ENCODE results near the gene SAMD4A.
A peak's percentile ranks its signal among the peaks of the same experiment; 100 is the strongest.

The SAMD4A gene

GRCh38 chr14:54719406-54719805 lies 152.5 kb downstream of the SAMD4A start:
- Histone ChIP-seq H3K79me2 (ENCODE audit: insufficient read depth, low read length) (no peaks in the 10 kb centered on the region), H3K4me3 (ENCODE audit: low read depth, low read length, poor library complexity, severe bottlenecking) (no peak overlapping the region), H3K27me3 (ENCODE audit: insufficient read depth, low read length) (no peaks in the 10 kb centered on the region), H3K27ac (ENCODE audit: low read depth, low read length, poor library complexity, severe bottlenecking) (no peak overlapping the region), H4K20me1 (ENCODE audit: insufficient read depth, low read length) (no peaks in the 10 kb centered on the region), H3K9me3 (ENCODE audit: low read length) (no peaks in the 10 kb centered on the region), H3F3A (ENCODE audit: insufficient read depth, low read length) (no peaks in the 10 kb centered on the region), H3K4me1 (ENCODE audit: insufficient read depth, low read length, severe bottlenecking) (no peaks in the 10 kb centered on the region), H3K9ac (ENCODE audit: low read length) (no peak overlapping the region), H3K4me2 (ENCODE audit: low read length) (no peak overlapping the region), H3K36me3 (ENCODE audit: insufficient read depth, low read length) (no peaks in the 10 kb centered on the region), H2AFZ (ENCODE audit: low read length) (no peak overlapping the region), H3K9me2 (ENCODE audit: low read depth, low read length) (no peaks in the 10 kb centered on the region)
- TF ChIP-seq EZH2 (IDR thresholded peaks at IDR 0.05; ENCODE audit: borderline replicate concordance, low read length), result no peak
- TF ChIP-seq CTCF (IDR thresholded peaks at IDR 0.05; ENCODE audit: low read length), result no peak

GRCh38 chr14:54722791-54723432 lies 156.0 kb downstream of the SAMD4A start:
- Histone ChIP-seq H3K36me3 (ENCODE audit: insufficient read depth, low read length) (no peaks in the 10 kb centered on the region), H3K9ac (ENCODE audit: low read length) (no peak overlapping the region), H3K4me1 (ENCODE audit: insufficient read depth, low read length, severe bottlenecking) (no peaks in the 10 kb centered on the region), H3K4me2 (ENCODE audit: low read length) (no peak overlapping the region), H3K79me2 (ENCODE audit: insufficient read depth, low read length) (no peaks in the 10 kb centered on the region), H3F3A (ENCODE audit: insufficient read depth, low read length) (no peaks in the 10 kb centered on the region), H3K4me3 (ENCODE audit: low read depth, low read length, poor library complexity, severe bottlenecking) (no peak overlapping the region), H3K9me2 (ENCODE audit: low read depth, low read length) (no peaks in the 10 kb centered on the region), H3K27me3 (ENCODE audit: insufficient read depth, low read length) (no peaks in the 10 kb centered on the region), H4K20me1 (ENCODE audit: insufficient read depth, low read length) (no peaks in the 10 kb centered on the region), H3K9me3 (ENCODE audit: low read length) (no peaks in the 10 kb centered on the region), H3K27ac (ENCODE audit: low read depth, low read length, poor library complexity, severe bottlenecking) (no peak overlapping the region), H2AFZ (ENCODE audit: low read length) (no peak overlapping the region)
- TF ChIP-seq EZH2 (IDR thresholded peaks at IDR 0.05; ENCODE audit: borderline replicate concordance, low read length), result no peak
- peak; percentile 41 for TF ChIP-seq CTCF (IDR thresholded peaks at IDR 0.05; ENCODE audit: low read length)

DNA sequence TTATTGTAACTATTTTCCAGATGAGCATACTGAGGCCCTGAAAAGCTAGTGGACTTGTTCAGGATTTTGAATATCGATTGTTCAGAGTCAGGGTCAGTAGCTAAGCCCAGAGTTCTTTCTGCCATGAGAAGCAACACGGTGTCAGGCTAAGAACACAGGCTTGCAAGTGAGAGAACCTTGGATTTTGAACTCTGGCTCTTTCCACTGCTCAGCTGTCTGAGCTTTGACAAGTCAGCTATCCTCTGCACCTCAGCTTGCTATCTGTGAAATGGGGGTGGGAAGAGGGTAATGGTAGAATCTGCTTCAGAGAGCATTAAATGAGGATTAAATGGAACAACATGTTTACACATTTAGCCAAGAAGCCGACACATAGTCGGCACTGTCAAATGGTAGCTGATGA lies 157.2 kb downstream of the SAMD4A start:
- Histone ChIP-seq H4K20me1 (ENCODE audit: insufficient read depth, low read length) (no peaks in the 10 kb centered on the region), H3K4me3 (ENCODE audit: low read depth, low read length, poor library complexity, severe bottlenecking) (no peak overlapping the region), H3K9me3 (ENCODE audit: low read length) (no peaks in the 10 kb centered on the region), H3K9me2 (ENCODE audit: low read depth, low read length) (no peaks in the 10 kb centered on the region), H3F3A (ENCODE audit: insufficient read depth, low read length) (no peaks in the 10 kb centered on the region), H3K4me2 (ENCODE audit: low read length) (no peak overlapping the region), H3K79me2 (ENCODE audit: insufficient read depth, low read length) (no peaks in the 10 kb centered on the region), H2AFZ (ENCODE audit: low read length) (no peak overlapping the region), H3K4me1 (ENCODE audit: insufficient read depth, low read length, severe bottlenecking) (no peaks in the 10 kb centered on the region), H3K27me3 (ENCODE audit: insufficient read depth, low read length) (no peaks in the 10 kb centered on the region), H3K27ac (ENCODE audit: low read depth, low read length, poor library complexity, severe bottlenecking) (no peak overlapping the region), H3K36me3 (ENCODE audit: insufficient read depth, low read length) (no peaks in the 10 kb centered on the region), H3K9ac (ENCODE audit: low read length) (no peak overlapping the region)
- TF ChIP-seq CTCF (IDR thresholded peaks at IDR 0.05; ENCODE audit: low read length) (no peak), EZH2 (IDR thresholded peaks at IDR 0.05; ENCODE audit: borderline replicate concordance, low read length) (no peak)

Data from OCI-LY1 (cell line).